ENCODE data around the gene ABCD3. TPM values are rescaled to one million over a fixed set of nuclear protein-coding genes. Genes with fewer than 3 reads are reported as not detected.

The ABCD3 gene
- total and polyA plus RNA-seq, 2 of the 8 experiments (the other 6 are each of a cell fraction or from before 2014, with no cell fraction given) = 6.6 to 29.4 TPM

DNA sequence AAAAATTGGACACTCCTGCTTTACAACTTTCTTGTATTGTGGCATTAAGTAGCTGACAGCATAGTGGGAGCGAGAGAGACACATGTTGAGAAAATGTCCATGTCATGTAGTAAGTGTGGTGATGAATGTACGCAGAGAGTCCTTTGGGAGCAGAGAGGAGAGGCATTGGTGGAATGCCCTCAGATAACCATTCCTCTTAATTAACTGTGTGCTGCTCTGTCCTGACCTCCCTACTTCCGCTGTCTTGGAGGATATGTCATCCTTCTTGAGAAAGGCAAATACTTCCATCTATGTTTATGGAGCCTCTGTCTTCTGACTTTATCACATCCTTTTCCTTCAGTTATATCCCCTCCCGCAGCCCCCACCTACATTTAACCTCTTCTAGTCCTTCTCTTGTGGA lies 85.0 kb downstream of the ABCD3 start:
- no peaks in the 10 kb centered on the region for H3K79me2 ChIP-seq (ENCODE audit: control insufficient read depth in 1 of 2, insufficient read depth in 2 of 2, low read length in 2 of 2)
- H3K79me1 ChIP-seq (ENCODE audit: low read depth, low read length) = no peaks in the 10 kb centered on the region
- H3K27me3 ChIP-seq (replicated peaks in 1 of 4; ENCODE audit: control insufficient read depth in 3 of 4, extremely low read depth in 1 of 4, insufficient read depth in 3 of 4, low read length in 3 of 4) = no peaks in the 10 kb centered on the region
- H4K20me1 ChIP-seq (replicated peaks in 1 of 2; ENCODE audit: control insufficient read depth in 1 of 2, insufficient read depth in 2 of 2, low read length in 2 of 2) = no peaks in the 10 kb centered on the region
- H2AFZ ChIP-seq (ENCODE audit: low read length) = no peak overlapping the region
- H3K27ac ChIP-seq (ENCODE audit: low read depth, low read length) = no peak overlapping the region
- no peak overlapping the region for H4K8ac ChIP-seq (ENCODE audit: extremely low read depth, insufficient read depth, low read length)
- no peak overlapping the region for H2AK5ac ChIP-seq (ENCODE audit: low read depth, low read length)
- no peak overlapping the region for H3K4me3 ChIP-seq (ENCODE audit: extremely low read depth in 1 of 4, insufficient read depth in 2 of 4, low read depth in 3 of 4, low read length in 4 of 4)
- no peak overlapping the region for H2BK20ac ChIP-seq (ENCODE audit: low read length)
- H3K56ac ChIP-seq (replicated peaks; ENCODE audit: insufficient read length, low read depth, low read length) = no peak overlapping the region
- no peak overlapping the region for H3K14ac ChIP-seq (ENCODE audit: insufficient read length)
- FAIRE-seq = no peak
- no peak overlapping the region for H3K4me2 ChIP-seq (ENCODE audit: insufficient read depth in 1 of 2, low read depth in 2 of 2, low read length in 2 of 2)
- H2BK120ac ChIP-seq (replicated peaks; ENCODE audit: low read depth, low read length) = no peak overlapping the region
- H3K23me2 ChIP-seq (ENCODE audit: low read depth, low read length) = no peaks in the 10 kb centered on the region
- H4K5ac ChIP-seq (ENCODE audit: insufficient read length, low read depth, low read length) = no peak overlapping the region
- no peak overlapping the region for H3K18ac ChIP-seq (ENCODE audit: extremely low read depth, low read length)
- 92% methylated on average over 4 of the region's 4 CpGs; no CpG with 5 or more reads in 1 of the 2 experiments for WGBS, 2 experiments (ENCODE audit: extremely low coverage in 1 of 2, insufficient coverage in 1 of 2, insufficient read length in 1 of 2, insufficient replicate concordance in 2 of 2, low coverage in 1 of 2, low lambda C conversion rate in 2 of 2, missing lambda C conversion rate in 1 of 2)
- POLR2A ChIA-PET (ENCODE audit: partially characterized antibody) = no interaction called here
- CTCF ChIA-PET (ENCODE audit: partially characterized antibody) = interaction anchor here (0.9 to 1.8 kb wide), 6 partner anchors 11 to 351 kb away, joined by 3 to 7 read pairs (median 4); no protein-coding TSS in a partner anchor
- no peaks in the 10 kb centered on the region for H3K9me3 ChIP-seq (ENCODE audit: insufficient read depth in 2 of 2, low read depth in 1 of 2, low read length in 1 of 2)
- no peak overlapping the region for H4K91ac ChIP-seq (replicated peaks; ENCODE audit: insufficient read length, low read length)
- no peak overlapping the region for H2BK15ac ChIP-seq (ENCODE audit: low read length)
- no peak overlapping the region for H3K4ac ChIP-seq (replicated peaks; ENCODE audit: insufficient read length, low read depth, low read length)
- H3K23ac ChIP-seq (ENCODE audit: insufficient read length) = no peak overlapping the region
- peaks cover 0 to 16% (median 3%) of the 10 kb centered on the region in 4 experiments; a peak in 4 of 8 replicates for H3K36me3 ChIP-seq (ENCODE audit: control insufficient read depth in 2 of 4, insufficient read depth in 4 of 4, low read length in 3 of 4)
- no peak for DNase-seq (ENCODE audit: low read depth in 1 of 2, low spot score in 2 of 2)
- no peaks in the 10 kb centered on the region for H3K4me1 ChIP-seq (replicated peaks in 1 of 4; ENCODE audit: control insufficient read depth in 3 of 4, insufficient read depth in 4 of 4, low read length in 3 of 4)
- no peak overlapping the region for H3K9ac ChIP-seq (replicated peaks in 1 of 4; ENCODE audit: extremely low read depth in 1 of 4, low read depth in 3 of 4, low read length in 3 of 4)
- H2BK5ac ChIP-seq (ENCODE audit: low read depth, low read length) = no peak overlapping the region
- no peak overlapping the region for H2BK12ac ChIP-seq (ENCODE audit: low read depth, low read length)
- TF ChIP-seq GTF2F1 (IDR thresholded peaks at IDR 0.05; ENCODE audit: borderline replicate concordance, low read depth, low read length) (no peak), BRCA1 (IDR thresholded peaks at IDR 0.05; ENCODE audit: low read depth, low read length) (no peak), HDAC6 (IDR thresholded peaks at IDR 0.05; ENCODE audit: low read depth, low read length) (no peak), ASH2L (IDR thresholded peaks at IDR 0.05; ENCODE audit: low read length) (no peak), NRF1 (IDR thresholded peaks at IDR 0.05; ENCODE audit: low read depth, low read length) (no peak), FOSL1 (IDR thresholded peaks at IDR 0.05; ENCODE audit: insufficient read depth, low read depth, low read length) (no peak), TBP (IDR thresholded peaks at IDR 0.05; ENCODE audit: low read depth, low read length) (no peak), HDAC2 (IDR thresholded peaks at IDR 0.05; ENCODE audit: borderline replicate concordance in 1 of 2, low read depth in 2 of 2, low read length in 2 of 2) (no peak), SIN3A (conservative IDR thresholded peaks at IDR 0.05 in 1 of 2, IDR thresholded peaks at IDR 0.05 in 1 of 2; ENCODE audit: low read depth in 1 of 2, low read length in 2 of 2) (no peak), SP1 (IDR thresholded peaks at IDR 0.05; ENCODE audit: low read depth, low read length) (no peak), TCF12 (IDR thresholded peaks at IDR 0.05; ENCODE audit: low read depth, low read length) (no peak), KDM5A (IDR thresholded peaks at IDR 0.05; ENCODE audit: low read length) (no peak), RAD21 (IDR thresholded peaks at IDR 0.05 in 1 of 2, conservative IDR thresholded peaks at IDR 0.05 in 1 of 2; ENCODE audit: low read depth in 2 of 2, low read length in 2 of 2) (no peak)
- TF ChIP-seq, protein P1, sequence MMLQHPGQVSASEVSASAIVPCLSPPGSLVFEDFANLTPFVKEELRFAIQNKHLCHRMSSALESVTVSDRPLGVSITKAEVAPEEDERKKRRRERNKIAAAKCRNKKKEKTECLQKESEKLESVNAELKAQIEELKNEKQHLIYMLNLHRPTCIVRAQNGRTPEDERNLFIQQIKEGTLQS (IDR thresholded peaks at IDR 0.05; ENCODE audit: insufficient read depth, low read depth, low read length) = no peak
